ENCODE results near the gene IPO13.

The IPO13 gene

GRCh38 chr1:44012941-44013609, 66.3 kb downstream of the IPO13 start:
- no peak for DNase-seq (ENCODE audit: low spot score)

- DNase-seq (ENCODE audit: low spot score): no peak
Measured at GRCh38 chr1:44013949-44014348, 67.2 kb downstream of the IPO13 start.

- no peak for DNase-seq (ENCODE audit: low spot score)
Measured at GRCh38 chr1:44014365-44015104, 67.8 kb downstream of the IPO13 start.

- DNase-seq (ENCODE audit: low spot score): no peak
Measured at GRCh38 chr1:44015206-44015605, 68.5 kb downstream of the IPO13 start.

GRCh38 chr1:44016041-44016889, 69.5 kb downstream of the IPO13 start:
- no peak for DNase-seq (ENCODE audit: low spot score)

- no peak for DNase-seq (ENCODE audit: low spot score)
Measured at GRCh38 chr1:44016890-44017400, 70.2 kb downstream of the IPO13 start.

Measured in GM03348 (cell line).